GM21529 (cell line): ENCODE results near the gene AP2S1.
"Not testable (repeated sequence)": the region's sequence is repeated elsewhere in the genome, so short reads cannot be mapped to it uniquely, and the experiment has no call there.

Source experiments
- ATAC-seq: cut with Tn5 transposase; IDR thresholded peaks from one replicate; pipeline ENCODE4 v1.9.1; 2021; ENCODE audit not compliant: unreplicated experiment

The AP2S1 gene

DNA sequence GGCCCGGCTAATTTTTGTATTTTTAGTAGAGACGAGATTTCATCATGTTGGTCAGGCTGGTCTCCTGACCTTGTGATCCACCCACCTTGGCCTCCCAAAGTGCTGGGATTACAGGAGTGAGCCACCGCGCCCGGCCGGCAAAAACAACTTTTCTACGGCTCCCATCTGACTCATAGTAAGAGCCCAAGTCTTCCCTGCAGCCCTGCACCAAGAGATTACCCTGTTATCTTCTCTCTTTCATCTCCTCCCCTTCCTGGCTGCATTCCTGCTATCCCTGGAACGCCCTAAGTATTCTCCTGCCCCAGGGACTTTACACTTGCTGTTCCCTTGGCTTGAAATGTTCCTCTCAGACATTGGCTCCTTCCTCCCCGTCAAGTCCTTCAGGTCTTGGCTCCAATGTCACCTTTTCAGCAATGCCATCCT is 6.6 kb downstream of the AP2S1 start:
- ATAC-seq, result no peak

DNA sequence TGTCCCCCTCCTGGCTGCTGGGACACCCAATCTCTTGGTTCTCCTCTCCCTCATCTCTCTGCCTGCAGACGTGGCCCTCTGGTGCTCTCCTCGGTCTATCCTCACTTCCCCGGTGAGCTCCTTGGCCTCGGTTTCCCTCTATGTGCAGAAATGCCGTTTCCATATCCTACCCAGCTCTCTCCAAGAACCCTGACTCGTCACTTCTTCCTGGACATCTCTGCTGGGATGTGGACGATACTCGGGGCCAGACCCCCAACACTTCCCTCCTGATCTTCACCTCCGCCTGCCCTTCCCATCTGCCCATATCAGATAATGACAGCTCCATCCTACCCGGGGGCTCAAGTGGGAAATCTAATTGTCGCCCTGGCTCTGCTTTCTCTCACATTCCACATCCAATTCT is 7.9 kb downstream of the AP2S1 start:
- ATAC-seq, result no peak

- no peak for ATAC-seq
Observed at GRCh38 chr19:46841458-46842083, 9.1 kb downstream of the AP2S1 start.

- ATAC-seq, result no peak
Observed at GRCh38 chr19:46840498-46840942, 10.1 kb downstream of the AP2S1 start.

DNA sequence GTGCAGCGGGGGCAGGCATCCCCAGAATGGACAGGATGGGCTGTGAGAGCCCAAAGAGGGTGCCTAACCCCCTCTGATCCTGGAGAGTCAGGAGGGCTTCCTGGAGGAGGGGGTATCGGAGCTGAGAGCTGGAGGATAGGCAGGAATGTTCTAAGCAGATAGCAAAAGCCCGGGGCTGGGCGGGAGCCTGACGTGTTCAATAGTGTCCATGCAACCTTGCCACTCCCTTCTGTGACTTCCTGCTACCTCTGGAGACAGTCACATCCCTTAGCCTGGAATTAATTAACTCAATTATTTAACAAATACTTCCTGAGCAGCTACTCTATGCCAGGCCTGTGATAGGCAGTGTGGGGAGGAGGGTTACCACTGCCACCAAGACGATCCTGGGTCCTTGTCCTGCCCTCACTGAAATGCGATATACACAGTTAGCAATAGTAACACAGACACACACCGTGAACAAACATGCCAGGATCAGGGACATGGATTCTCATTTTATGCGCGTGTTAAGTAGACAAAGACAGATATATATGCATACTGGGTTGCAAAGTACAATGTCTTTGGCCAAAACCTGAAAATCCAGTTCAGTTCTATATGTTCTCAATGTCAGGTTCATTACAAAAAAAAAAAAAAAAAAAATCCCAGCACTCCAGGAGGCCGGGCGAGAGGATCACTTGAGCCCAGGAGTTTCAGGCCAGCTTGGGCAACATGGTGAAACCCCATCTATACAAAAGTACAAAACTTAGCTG is 10.7 kb downstream of the AP2S1 start:
- ATAC-seq, result no peak

DNA sequence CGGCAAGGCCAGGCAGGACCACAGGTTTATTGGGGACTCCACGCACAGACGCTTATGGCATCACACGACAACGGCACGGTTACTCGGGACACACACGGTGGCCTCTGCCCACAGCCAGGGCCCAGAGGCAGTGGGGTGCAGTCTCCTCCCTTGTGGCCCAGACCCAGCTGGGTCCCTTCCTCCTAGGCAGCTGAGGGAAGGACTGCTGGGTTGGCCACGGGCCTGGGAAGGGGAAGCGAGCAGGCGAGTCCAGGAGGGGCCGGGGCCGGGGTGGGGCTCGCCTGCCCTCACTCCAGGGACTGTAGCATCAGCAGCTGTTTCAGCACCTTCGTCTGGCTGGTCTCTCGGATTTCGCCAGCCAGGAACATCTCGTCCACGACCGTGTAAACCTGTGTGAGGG is 12.5 kb downstream of the AP2S1 start:
- no peak for ATAC-seq

DNA sequence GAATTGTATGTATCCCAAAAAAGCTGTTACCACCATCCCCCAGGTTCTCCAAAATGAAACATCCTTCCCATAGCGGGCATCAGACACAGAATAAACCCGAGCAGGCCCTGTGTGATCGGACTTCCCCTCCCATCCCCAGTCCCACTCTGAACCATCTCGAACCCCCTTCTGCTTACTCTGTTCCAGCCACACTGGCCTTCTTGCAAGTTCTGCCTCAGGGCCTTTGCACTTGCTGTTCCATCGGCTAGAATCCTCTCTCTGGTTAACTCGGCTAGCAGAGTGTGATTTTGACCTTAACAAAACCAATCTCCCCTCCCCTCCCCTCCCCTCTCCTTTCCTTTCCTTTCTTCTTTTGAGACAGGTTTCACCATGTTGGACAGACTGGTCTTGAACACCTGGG is 15.7 kb downstream of the AP2S1 start:
- no peak for ATAC-seq

DNA sequence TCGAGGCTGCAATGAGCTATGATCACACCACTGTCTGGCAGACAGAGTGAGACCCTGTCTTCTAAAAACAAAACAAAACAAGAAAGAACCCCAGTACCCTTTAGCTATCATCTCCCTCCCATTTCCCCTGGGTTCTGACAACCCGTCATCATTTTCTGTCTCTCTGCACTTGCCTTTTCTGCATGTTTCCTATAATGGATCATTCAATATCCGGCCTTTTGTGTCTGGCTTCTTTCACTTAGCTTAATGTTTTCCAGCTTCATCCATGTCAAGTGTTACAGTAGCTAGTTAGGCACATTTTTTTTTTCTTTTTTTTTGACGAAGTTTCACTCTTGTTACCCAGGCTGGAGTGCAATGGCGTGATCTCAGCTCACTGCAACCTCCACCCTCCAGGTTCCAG is 16.5 kb downstream of the AP2S1 start:
- no peak for ATAC-seq

DNA sequence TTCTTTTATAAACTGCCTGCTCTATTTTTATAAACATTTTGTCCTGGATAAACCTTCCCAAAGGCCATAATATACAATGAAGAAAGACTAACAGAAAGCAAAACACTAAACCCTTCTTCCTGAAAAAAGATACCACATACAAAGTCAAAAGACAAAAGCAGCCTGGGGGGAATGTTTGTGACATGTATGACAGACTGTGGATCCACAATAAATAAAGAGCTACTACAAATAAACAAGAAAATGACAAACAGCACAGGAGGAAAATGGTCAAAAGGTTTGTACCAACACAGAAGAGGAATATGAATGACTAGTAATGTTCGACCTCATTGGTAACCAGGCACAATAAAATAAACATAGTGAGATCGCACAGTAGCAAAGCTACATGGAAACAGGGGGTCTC is 19.8 kb downstream of the AP2S1 start:
- no peak for ATAC-seq

DNA sequence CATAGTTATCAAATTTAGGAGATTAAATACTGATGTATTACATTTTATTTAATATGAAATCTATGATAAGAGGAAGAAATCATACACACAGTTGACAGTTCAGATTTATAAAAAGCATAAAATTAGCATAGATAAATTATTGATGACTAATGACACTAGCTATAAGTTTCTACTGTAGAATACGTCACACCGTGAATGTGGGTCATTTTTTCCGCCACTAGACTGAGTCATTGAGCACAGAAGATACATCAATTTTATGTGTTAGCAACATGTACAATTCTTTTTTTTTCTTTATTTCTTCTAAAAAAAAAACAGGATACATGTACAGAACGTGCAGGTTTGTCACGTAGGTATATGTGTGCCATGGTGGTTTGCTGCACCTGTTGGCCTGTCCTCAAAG is 22.2 kb downstream of the AP2S1 start:
- ATAC-seq, result no peak

DNA sequence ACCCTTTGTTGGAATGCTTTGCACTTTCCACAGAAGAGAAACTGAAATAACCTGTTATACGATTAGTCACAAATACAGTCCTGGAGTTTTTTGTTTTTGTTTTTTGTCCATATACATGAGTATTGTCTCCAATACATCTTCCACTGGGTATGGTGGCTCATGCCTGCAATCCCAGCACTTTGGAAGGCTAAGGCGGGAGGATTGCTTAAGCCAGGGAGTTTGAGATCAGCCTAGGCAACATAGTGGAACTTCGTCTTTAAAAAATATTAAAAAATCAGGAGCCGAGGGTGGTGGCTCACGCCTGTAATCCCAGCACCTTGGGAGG is 25.0 kb downstream of the AP2S1 start:
- ATAC-seq, result no peak

DNA sequence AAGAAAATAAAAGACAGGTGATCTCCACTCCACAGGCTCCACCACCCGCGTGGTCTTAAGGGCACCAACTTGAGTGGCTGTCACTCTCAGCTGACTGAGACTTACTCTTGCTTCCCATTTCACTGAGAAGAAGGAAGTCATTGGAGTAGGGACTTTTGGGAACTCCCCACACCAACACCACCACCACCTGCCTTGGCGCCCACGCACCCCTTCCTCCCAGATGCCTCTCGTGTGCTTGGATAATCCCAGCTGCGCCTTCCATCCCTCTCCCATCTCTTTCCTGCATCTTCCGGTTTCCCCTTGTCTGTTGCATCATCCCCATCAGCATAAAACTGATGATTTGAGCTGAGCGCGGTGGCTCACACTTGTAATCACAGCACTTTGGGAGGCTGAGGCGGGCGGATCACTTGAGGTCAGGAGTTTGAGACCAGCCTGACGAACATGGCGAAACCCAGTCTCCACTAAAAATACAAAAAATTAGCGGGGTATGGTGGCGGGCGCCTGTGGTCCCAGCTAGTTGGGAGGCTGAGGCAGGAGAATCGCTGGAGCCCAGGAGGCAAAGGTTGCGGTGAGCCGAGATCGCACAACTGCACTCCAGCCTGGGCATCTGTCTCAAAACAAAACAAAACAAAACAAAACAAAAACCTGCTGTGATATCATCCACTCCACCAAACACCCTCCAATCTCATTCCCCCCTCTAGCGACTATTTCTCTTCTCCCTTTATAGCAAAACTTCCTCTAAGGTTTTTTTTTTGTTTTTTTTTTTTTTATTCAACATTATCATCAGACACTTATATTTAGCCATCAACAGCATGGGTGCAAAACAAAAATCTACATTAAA is 25.5 kb downstream of the AP2S1 start:
- no peak for ATAC-seq

DNA sequence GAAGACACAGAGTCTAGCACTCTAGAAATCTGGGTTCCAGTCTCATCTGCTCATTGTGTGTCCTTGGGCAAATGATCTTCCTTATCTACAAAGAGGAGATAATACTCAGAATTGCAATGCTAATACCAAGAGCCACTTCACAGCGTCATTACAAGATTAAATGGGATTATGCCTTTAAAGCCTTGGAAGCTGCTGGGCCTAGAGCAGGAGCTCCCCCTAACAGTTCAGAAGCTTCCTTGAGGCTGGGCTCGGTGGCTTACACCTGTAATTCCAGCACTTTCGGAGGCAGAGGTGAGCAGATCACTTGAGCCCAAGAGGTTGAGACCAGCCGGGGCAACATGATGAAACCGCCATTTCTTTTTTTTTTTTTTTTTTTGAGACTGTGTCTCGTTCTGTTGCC is 27.6 kb downstream of the AP2S1 start:
- ATAC-seq, result no peak

DNA sequence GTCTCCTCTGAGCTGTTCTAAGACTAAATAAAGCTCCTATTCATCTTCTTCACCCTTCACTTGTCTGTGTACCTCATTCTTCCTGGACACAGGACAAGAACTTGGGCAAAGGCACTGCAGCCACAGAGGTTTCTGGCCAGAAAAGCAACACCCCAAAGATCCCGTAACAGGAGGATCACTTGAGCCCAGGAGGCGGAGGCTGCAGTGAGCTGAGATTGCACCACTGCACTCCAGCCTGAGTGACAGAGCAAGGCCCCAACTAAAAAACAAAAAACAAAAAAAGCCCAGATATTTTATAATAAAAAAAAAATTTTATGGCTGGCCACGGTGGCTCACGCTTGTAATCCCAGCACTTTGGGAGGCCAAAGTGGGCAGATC is 28.2 kb downstream of the AP2S1 start:
- not testable (repeated sequence) for ATAC-seq

GRCh38 chr19:46821512-46822409 is 28.9 kb downstream of the AP2S1 start:
- ATAC-seq, result no peak

- no peak for ATAC-seq
Observed at GRCh38 chr19:46818812-46819211, 31.8 kb downstream of the AP2S1 start.

- no peak for ATAC-seq
Observed at GRCh38 chr19:46815833-46816627, 34.6 kb downstream of the AP2S1 start.

DNA sequence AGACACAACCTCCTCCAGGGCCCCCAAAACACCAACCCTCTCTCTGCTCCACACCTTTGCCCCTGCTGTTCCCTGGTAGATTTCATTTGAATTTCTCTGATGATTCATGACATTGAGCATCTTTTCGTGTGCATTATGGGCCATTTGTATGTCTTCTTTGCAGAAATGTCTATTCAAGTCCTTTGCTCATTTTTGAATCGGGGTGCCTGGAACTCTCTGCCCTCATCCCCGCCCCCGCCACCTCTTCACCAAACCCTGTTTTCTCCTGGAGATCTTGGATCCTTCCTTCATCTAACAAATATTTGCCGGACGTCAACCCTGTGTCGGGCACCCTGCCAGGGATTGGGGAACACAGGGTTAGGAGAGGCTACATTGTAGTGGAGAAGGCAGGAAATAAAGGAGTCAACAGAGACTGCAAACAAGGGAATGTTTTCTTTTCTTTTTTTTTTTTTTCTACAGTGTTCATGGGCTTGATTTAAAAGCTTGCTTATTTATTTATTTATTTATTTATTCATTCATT is 36.7 kb downstream of the AP2S1 start:
- no peak for ATAC-seq

DNA sequence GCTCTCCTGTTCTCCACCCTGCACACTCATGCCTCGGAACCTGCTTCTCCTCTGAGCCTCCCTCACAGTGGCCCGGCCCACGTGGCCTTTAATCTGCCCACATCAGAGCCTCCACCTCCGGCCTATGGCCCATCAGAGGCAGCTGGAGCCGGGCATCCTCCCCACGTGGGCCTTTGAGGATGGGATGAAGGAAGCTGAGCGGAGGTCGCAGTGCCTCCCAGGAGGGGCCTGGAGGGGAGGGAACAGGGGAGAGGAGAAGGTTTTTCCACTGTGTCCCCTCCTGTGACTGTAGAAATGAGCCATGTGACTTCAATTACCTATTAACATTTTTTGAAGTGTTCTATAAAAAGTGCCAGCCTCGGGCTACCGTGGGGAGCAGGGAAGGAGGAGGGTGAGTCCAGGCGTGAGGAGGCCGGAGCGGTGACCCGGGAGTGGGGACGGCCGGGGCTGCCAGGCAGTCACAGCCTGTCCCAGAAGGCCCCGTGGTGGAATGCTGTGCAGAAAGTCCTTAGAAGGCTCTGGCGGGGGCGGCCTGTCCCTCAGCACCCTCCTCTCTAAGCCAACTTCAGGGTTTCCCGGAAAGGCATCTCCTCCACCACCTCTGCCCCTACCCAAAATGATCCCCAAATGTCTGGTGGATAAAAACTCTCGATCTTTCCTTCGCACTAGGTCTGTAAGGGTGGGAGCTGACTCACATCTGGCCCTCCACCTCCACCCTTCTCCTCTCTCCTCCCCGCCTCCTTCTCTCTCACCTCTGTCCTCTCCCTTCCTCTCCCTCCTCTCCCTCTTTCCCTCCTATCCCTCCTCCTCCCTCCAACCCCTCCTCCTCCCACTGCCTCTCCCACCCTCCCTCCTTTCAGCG is 37.4 kb downstream of the AP2S1 start:
- ATAC-seq, result no peak
